NT2/D1 (cell line): Measurements from ENCODE around the gene STAU1.

Experiments
- DNase-seq: peaks from one replicate; pipeline ENCODE4 v3.0.0-alpha.2; 2011; ENCODE audit warnings: low read depth, low spot score
- H3K27me3 ChIP-seq: 2 replicates; pipeline ENCODE4 v1.6.0; 2011; ENCODE audit warnings: mild to moderate bottlenecking; ENCODE audit not compliant: insufficient read length, insufficient read depth
- H3K36me3 ChIP-seq: 2 replicates; pipeline ENCODE4 v1.6.1; 2011; ENCODE audit warnings: mild to moderate bottlenecking, low read length, mixed read lengths; ENCODE audit not compliant: insufficient read depth, insufficient read length
- H3K4me1 ChIP-seq: 2 replicates; pipeline ENCODE4 v1.5.1; 2011; ENCODE audit not compliant: insufficient read depth, insufficient read length
- H3K4me3 ChIP-seq: 2 replicates; pipeline ENCODE4 v1.5.1; 2011; ENCODE audit warnings: low read depth; ENCODE audit not compliant: insufficient read length
- H3K9ac ChIP-seq: 2 replicates; pipeline ENCODE4 v1.6.0; 2011; ENCODE audit warnings: low read depth; ENCODE audit not compliant: insufficient read length
- H3K9me3 ChIP-seq: 2 replicates; pipeline ENCODE4 v1.5.1; 2011; ENCODE audit warnings: mild to moderate bottlenecking, low read length; ENCODE audit not compliant: insufficient read depth
- SUZ12 ChIP-seq: IDR thresholded peaks from 2 replicates; pipeline ENCODE4 v1.6.1; 2011; ENCODE audit not compliant: insufficient read length, insufficient read depth; ENCODE audit errors: extremely low read depth
- YY1 ChIP-seq: IDR thresholded peaks from 2 replicates; pipeline ENCODE4 v1.6.1; 2011; ENCODE audit not compliant: insufficient read length, insufficient read depth
- ZNF274 ChIP-seq: IDR thresholded peaks from 2 replicates; pipeline ENCODE4 v1.6.1; 2011; ENCODE audit warnings: mild to moderate bottlenecking, low read depth, low read length

STAU1 gene

GRCh38 chr20:49187851-49188641 lies at the start of gene STAU1:
TSS of gene STAU1 (minus strand) at chr20:49188334. CDS start at chr20:49166201, 22,133 bp downstream.
- no peaks in the 10 kb centered on the region for H3K9me3 ChIP-seq
- H3K9ac ChIP-seq: peak within 1 kb of the TSS; percentile 87
- H3K27me3 ChIP-seq: no peaks in the 10 kb centered on the region
- DNase-seq: peak; percentile 97
- peaks cover 10% of the 10 kb centered on the region for H3K36me3 ChIP-seq
- H3K4me1 ChIP-seq: no peaks in the 10 kb centered on the region
- TF ChIP-seq SUZ12 (no peak), ZNF274 (no peak), YY1 (no peak)
- peak within 1 kb of the TSS; percentile 79 for H3K4me3 ChIP-seq

- H3K36me3 ChIP-seq: peaks cover 90% of the 10 kb centered on the region
- H3K4me1 ChIP-seq: peaks cover 9% of the 10 kb centered on the region
- TF ChIP-seq ZNF274 (no peak), YY1 (no peak), SUZ12 (no peak)
- DNase-seq: no peak
- no peaks in the 10 kb centered on the region for H3K9me3 ChIP-seq
- no peak overlapping the region for H3K9ac ChIP-seq
- H3K27me3 ChIP-seq: no peaks in the 10 kb centered on the region
- no peak overlapping the region for H3K4me3 ChIP-seq
Observed at GRCh38 chr20:49237531-49237930, 49.4 kb upstream of the STAU1 start.

- no peak overlapping the region for H3K9ac ChIP-seq
- DNase-seq: no peak
- H3K4me1 ChIP-seq: peaks cover 9% of the 10 kb centered on the region
- H3K4me3 ChIP-seq: no peak overlapping the region
- no peaks in the 10 kb centered on the region for H3K27me3 ChIP-seq
- no peaks in the 10 kb centered on the region for H3K9me3 ChIP-seq
- H3K36me3 ChIP-seq: peaks cover 87% of the 10 kb centered on the region
- TF ChIP-seq ZNF274 (no peak), SUZ12 (no peak), YY1 (no peak)
Observed at GRCh38 chr20:49236301-49236700, 48.2 kb upstream of the STAU1 start.

GRCh38 chr20:49234831-49235230 lies 46.7 kb upstream of the STAU1 start:
- TF ChIP-seq YY1: no peak
- no peak for TF ChIP-seq SUZ12
- no peak for TF ChIP-seq ZNF274
- Histone ChIP-seq H3K4me3 (no peak overlapping the region), H3K36me3 (peaks cover 86% of the 10 kb centered on the region), H3K27me3 (no peaks in the 10 kb centered on the region), H3K9me3 (no peaks in the 10 kb centered on the region), H3K4me1 (peaks cover 21% of the 10 kb centered on the region), H3K9ac (no peak overlapping the region)
- DNase-seq: no peak

GRCh38 chr20:49233226-49233625 lies 45.1 kb upstream of the STAU1 start:
- Histone ChIP-seq H3K36me3 (peaks cover 86% of the 10 kb centered on the region), H3K9ac (no peak overlapping the region), H3K27me3 (no peaks in the 10 kb centered on the region)

GRCh38 chr20:49231471-49231870 lies 43.3 kb upstream of the STAU1 start:
- no peak overlapping the region for H3K9ac ChIP-seq
- peaks cover 82% of the 10 kb centered on the region for H3K36me3 ChIP-seq
- H3K9me3 ChIP-seq: no peaks in the 10 kb centered on the region
- no peak overlapping the region for H3K4me3 ChIP-seq
- no peaks in the 10 kb centered on the region for H3K27me3 ChIP-seq
- no peak for TF ChIP-seq ZNF274
- no peak for TF ChIP-seq YY1
- TF ChIP-seq SUZ12: no peak
- peaks cover 19% of the 10 kb centered on the region for H3K4me1 ChIP-seq
- DNase-seq: no peak

More at GRCh38 chr20:49233226-49233625, 45.1 kb upstream of the STAU1 start:
- Histone ChIP-seq H3K9me3 (no peaks in the 10 kb centered on the region), H3K4me3 (no peak overlapping the region), H3K4me1 (peaks cover 19% of the 10 kb centered on the region)
- DNase-seq: no peak
- TF ChIP-seq YY1 (no peak), ZNF274 (no peak), SUZ12 (no peak)

GRCh38 chr20:49230561-49231133 lies 42.5 kb upstream of the STAU1 start:
- Histone ChIP-seq H3K9me3 (no peaks in the 10 kb centered on the region), H3K27me3 (no peaks in the 10 kb centered on the region), H3K4me3 (no peak overlapping the region), H3K9ac (no peak overlapping the region), H3K4me1 (peaks cover 13% of the 10 kb centered on the region), H3K36me3 (peaks cover 83% of the 10 kb centered on the region)
- no peak for TF ChIP-seq SUZ12
- DNase-seq: peak; percentile 55
